PFSK-1 (cell line): ENCODE results near the gene TNFAIP8L2.

ENCODE experiments used
- FOXP2 ChIP-seq: optimal IDR thresholded peaks from 2 replicates; pipeline ENCODE3; 2011; ENCODE audit warnings: borderline replicate concordance, control low read depth, inconsistent platforms; ENCODE audit not compliant: insufficient read depth; ENCODE audit errors: extremely low read length, extremely low read depth
- POLR2AphosphoS5 ChIP-seq: IDR thresholded peaks from 2 replicates; pipeline ENCODE4 v1.6.1; 2012; ENCODE audit warnings: low read depth, mild to moderate bottlenecking, control low read depth, low read length, moderate library complexity
- SIN3A ChIP-seq: IDR thresholded peaks from 2 replicates; pipeline ENCODE4 v1.6.1; 2012; ENCODE audit warnings: mild to moderate bottlenecking, low read length, moderate library complexity, borderline replicate concordance; ENCODE audit not compliant: insufficient read depth
- TAF1 ChIP-seq: IDR thresholded peaks from 2 replicates; pipeline ENCODE4 v1.6.1; 2012; ENCODE audit warnings: low read length, control low read depth, borderline replicate concordance; ENCODE audit not compliant: insufficient read depth
- TF ChIP-seq, protein P1 (sequence below), 2 experiments: IDR thresholded peaks; 2 replicates each; pipeline versions ENCODE4 v1.6.1 to v1.8.0; 2011 to 2012; ENCODE audit warnings: low read depth in 2 of 2, low read length in 2 of 2, control low read depth in 1 of 2, inconsistent platforms in 1 of 2, mild to moderate bottlenecking in 1 of 2, moderate library complexity in 1 of 2; ENCODE audit not compliant: insufficient read depth in 1 of 2

Gene TNFAIP8L2

DNA sequence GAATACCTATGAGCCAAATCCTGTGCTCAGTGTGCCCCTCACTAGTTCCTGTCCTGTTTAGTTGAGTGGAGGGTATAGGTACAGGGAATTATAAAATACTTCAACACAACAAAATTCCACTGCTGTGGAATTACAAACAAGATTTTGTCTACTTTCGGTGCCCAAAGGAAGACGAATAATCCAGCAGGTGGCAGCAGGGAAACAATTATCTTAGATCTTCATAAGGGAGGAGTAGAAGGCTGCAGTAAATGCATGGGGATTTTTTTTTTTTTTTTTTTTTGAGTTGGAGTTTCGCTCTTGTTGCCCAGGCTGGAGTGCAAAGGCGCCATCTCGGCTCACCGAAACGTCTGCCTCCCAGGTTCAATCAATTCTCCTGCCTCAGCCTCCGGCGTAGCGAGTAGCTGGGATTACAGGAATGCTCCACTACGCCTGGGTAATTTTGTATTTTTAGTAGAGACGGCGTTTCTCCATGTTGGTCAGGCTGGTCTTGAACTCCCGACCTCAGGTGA, 39.9 kb downstream of the TNFAIP8L2 start:
- TF ChIP-seq TAF1 = no peak
- no peak for TF ChIP-seq POLR2AphosphoS5
- TF ChIP-seq FOXP2 = no peak
- TF ChIP-seq, protein P1, sequence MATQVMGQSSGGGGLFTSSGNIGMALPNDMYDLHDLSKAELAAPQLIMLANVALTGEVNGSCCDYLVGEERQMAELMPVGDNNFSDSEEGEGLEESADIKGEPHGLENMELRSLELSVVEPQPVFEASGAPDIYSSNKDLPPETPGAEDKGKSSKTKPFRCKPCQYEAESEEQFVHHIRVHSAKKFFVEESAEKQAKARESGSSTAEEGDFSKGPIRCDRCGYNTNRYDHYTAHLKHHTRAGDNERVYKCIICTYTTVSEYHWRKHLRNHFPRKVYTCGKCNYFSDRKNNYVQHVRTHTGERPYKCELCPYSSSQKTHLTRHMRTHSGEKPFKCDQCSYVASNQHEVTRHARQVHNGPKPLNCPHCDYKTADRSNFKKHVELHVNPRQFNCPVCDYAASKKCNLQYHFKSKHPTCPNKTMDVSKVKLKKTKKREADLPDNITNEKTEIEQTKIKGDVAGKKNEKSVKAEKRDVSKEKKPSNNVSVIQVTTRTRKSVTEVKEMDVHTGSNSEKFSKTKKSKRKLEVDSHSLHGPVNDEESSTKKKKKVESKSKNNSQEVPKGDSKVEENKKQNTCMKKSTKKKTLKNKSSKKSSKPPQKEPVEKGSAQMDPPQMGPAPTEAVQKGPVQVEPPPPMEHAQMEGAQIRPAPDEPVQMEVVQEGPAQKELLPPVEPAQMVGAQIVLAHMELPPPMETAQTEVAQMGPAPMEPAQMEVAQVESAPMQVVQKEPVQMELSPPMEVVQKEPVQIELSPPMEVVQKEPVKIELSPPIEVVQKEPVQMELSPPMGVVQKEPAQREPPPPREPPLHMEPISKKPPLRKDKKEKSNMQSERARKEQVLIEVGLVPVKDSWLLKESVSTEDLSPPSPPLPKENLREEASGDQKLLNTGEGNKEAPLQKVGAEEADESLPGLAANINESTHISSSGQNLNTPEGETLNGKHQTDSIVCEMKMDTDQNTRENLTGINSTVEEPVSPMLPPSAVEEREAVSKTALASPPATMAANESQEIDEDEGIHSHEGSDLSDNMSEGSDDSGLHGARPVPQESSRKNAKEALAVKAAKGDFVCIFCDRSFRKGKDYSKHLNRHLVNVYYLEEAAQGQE (IDR thresholded peaks at IDR 0.05; ENCODE audit: insufficient read depth in 1 of 2, low read depth in 2 of 2, low read length in 2 of 2) = no peak
- no peak for TF ChIP-seq SIN3A

DNA sequence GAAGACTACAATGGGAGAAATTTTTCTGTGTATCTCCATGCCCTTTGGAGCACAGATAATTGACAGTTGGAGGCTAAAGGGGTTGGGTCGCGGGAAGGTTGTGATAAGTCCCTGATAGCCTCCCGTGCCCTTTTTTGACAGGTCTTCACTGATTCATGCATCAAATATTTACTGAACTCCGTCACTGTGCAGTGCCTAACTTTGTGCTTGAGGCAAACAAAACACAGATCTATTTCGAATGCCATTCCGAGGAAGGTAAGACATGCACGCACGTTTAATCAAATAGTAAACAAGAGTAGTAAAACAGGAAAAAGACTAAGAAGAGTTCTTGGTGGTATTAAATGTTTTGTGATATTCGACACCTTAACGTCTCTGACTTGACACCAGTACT, 41.4 kb downstream of the TNFAIP8L2 start:
- TF ChIP-seq FOXP2 (no peak), TAF1 (no peak), SIN3A (no peak), POLR2AphosphoS5 (no peak)
- TF ChIP-seq, protein P1 (IDR thresholded peaks at IDR 0.05; ENCODE audit: insufficient read depth in 1 of 2, low read depth in 2 of 2, low read length in 2 of 2) = no peak

DNA sequence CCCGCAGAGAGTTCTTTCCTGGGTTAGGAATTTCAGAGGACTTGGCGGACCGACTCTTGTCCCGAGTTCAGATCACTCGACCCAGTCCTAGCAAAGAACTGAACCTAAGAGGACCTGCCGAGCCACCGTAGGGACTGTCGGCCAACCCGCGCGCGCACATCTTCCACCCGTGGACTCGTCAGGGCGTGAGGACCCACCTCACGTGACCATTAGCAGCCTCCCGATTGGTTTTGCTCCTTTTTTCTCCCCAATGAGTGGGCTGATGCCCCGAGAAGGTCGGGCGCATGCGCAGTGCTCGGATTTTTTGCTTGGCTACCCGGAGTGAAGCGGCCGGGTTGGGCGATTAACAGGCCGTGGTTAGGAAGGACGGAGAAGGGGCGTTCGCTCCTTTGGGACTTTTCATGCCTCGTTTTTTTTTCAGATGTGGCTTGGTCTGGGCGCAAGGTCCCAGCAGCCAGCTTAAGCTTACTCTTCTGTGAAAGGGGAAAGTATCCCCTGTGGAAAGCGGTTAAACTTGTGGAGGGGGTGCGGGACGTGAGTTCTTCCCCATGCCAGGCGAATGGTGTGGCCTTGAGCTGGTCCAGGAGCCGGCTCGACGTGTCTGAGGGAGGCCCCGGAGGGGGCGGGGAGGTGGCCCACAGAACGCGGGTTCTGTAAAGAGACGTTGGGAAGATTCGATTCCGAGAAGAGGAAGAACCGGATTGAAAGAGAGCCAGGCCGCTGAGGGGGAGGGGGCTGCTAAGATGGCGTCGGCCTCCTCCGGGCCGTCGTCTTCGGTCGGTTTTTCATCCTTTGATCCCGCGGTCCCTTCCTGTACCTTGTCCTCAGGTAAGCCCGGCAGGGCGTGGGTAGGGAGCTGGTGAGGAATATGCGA, 42.0 kb downstream of the TNFAIP8L2 start, which contains the start of gene PIP5K1A:
Gene PIP5K1A, plus strand, starts transcription at position 299 of the 874 bp plus-strand sequence. Its CDS starts 445 bp downstream, at position 744.
- TF ChIP-seq, protein P1 (IDR thresholded peaks at IDR 0.05; ENCODE audit: insufficient read depth in 1 of 2, low read depth in 2 of 2, low read length in 2 of 2) = peak in 1 of 2 experiments; percentile 30; a peak in 1 of 4 replicates
- TF ChIP-seq SIN3A (no peak), TAF1 (peak; percentile 75; the same call in 1 of the 2 replicates), FOXP2 (peak; percentile 53), POLR2AphosphoS5 (peak; percentile 82)

DNA sequence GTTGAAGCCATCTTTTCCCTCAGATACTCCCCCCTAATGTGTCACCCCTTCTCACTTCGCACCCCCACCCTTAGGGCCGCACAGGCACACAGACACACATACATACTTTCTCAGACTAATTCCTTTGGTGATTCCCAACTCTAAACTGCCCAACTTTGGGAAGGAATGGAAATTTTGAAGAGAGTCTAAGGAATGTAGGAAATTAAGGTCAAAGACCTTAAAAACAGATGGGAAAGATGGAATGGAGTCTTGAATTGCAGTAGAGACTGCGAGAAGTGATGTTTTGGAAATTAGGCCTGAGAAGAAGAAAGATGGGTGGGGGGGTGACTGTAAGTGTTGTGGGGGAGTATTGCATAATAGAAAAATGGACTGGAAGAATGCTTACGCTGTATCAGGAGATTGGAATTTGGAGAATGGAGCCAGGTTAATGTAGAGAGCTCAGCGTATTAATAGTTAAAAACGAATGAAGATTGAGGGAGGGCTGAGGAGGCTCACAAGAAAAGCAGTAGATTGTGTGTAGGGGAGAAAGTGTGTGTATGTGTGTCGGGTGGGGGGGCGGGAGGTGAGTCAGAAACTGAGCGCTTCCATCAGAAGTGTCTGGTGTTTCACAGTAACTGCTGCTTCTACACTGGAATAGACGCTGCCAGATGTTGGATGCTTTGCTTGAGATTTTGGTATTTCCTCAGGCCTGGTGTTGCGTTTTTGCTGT, 43.6 kb downstream of the TNFAIP8L2 start:
- TF ChIP-seq POLR2AphosphoS5 (no peak), FOXP2 (no peak), SIN3A (no peak), TAF1 (no peak)
- TF ChIP-seq, protein P1 (IDR thresholded peaks at IDR 0.05; ENCODE audit: insufficient read depth in 1 of 2, low read depth in 2 of 2, low read length in 2 of 2) = no peak
